MM.1S (cell line): ENCODE data around the gene PDLIM5.

Experiments used
- DNase-seq: peaks from one replicate; pipeline ENCODE4 v3.0.0-alpha.2; 2015
- H2AFZ ChIP-seq: fragments of 300-600 bp; sonication (generic); 2 replicates; pipeline ENCODE4 v1.6.0; 2016; ENCODE audit warnings: antibody characterized with exemption, low read length
- H3F3A ChIP-seq: fragments of 300-600 bp; sonication (generic); 2 replicates; pipeline ENCODE4 v1.6.1; 2016; ENCODE audit warnings: mild to moderate bottlenecking, antibody characterized with exemption, low read length, moderate library complexity, mixed read lengths; ENCODE audit not compliant: insufficient read depth
- H3K27ac ChIP-seq: fragments of 300-600 bp; sonication (generic); 2 replicates; pipeline ENCODE4 v1.5.1; 2016; ENCODE audit warnings: mild to moderate bottlenecking, low read length
- H3K27me3 ChIP-seq: fragments of 300-600 bp; sonication (generic); replicated peaks from 2 replicates; pipeline ENCODE4 v1.6.0; 2016; ENCODE audit warnings: low read length; ENCODE audit not compliant: insufficient read depth
- H3K36me3 ChIP-seq: fragments of 300-600 bp; sonication (generic); replicated peaks from 2 replicates; pipeline ENCODE4 v1.6.1; 2016; ENCODE audit warnings: mild to moderate bottlenecking, low read length, mixed read lengths; ENCODE audit not compliant: insufficient read depth
- H3K4me1 ChIP-seq: fragments of 300-600 bp; sonication (generic); 2 replicates; pipeline ENCODE4 v1.6.1; 2016; ENCODE audit warnings: low read length, mixed read lengths
- H3K4me2 ChIP-seq: fragments of 300-600 bp; sonication (generic); 2 replicates; pipeline ENCODE4 v1.6.0; 2016; ENCODE audit warnings: low read depth, low read length
- H3K4me3 ChIP-seq: fragments of 300-600 bp; sonication (generic); 2 replicates; pipeline ENCODE4 v1.5.1; 2016; ENCODE audit warnings: low read length, mixed read lengths
- H3K79me2 ChIP-seq: fragments of 300-600 bp; sonication (generic); 2 replicates; pipeline ENCODE4 v1.6.1; 2016; ENCODE audit warnings: mixed run types, low read length, mixed read lengths
- H3K9ac ChIP-seq: fragments of 300-600 bp; sonication (generic); 2 replicates; pipeline ENCODE4 v1.6.1; 2016; ENCODE audit warnings: low read length, mixed read lengths
- H3K9me2 ChIP-seq: fragments of 300-600 bp; sonication (generic); replicated peaks from 2 replicates; pipeline ENCODE4 v1.6.1; 2016; ENCODE audit warnings: mild to moderate bottlenecking, low read length, mixed read lengths; ENCODE audit not compliant: insufficient read depth
- H3K9me3 ChIP-seq: fragments of 300-600 bp; sonication (generic); replicated peaks from 2 replicates; pipeline ENCODE4 v1.6.1; 2016; ENCODE audit warnings: mild to moderate bottlenecking, low read length, mixed read lengths; ENCODE audit not compliant: insufficient read depth
- H4K20me1 ChIP-seq: fragments of 300-600 bp; sonication (generic); 2 replicates; pipeline ENCODE4 v1.6.1; 2016; ENCODE audit warnings: mild to moderate bottlenecking, low read length, moderate library complexity, mixed read lengths; ENCODE audit not compliant: insufficient read depth
- CTCF ChIP-seq: fragments of 300-600 bp; sonication (generic); IDR thresholded peaks from 2 replicates; pipeline ENCODE4 v1.5.1; 2016; ENCODE audit warnings: antibody characterized with exemption, low read length, mixed read lengths
- EZH2 ChIP-seq: fragments of 300-600 bp; sonication (generic); optimal IDR thresholded peaks from 2 replicates; pipeline ENCODE3; 2017; ENCODE audit warnings: low read depth, mild to moderate bottlenecking, antibody characterized with exemption, low read length, mixed read lengths
- EZH2phosphoT487 ChIP-seq: fragments of 300-600 bp; sonication (generic); IDR thresholded peaks from 2 replicates; pipeline ENCODE4 v1.6.1; 2018; ENCODE audit warnings: antibody characterized with exemption, low read length

PDLIM5 gene

GRCh38 chr4:94665500-94666404, 214.0 kb downstream of the PDLIM5 start:
- no peaks in the 10 kb centered on the region for H3K9me3 ChIP-seq
- H3K9me2 ChIP-seq, result no peaks in the 10 kb centered on the region
- H3K9ac ChIP-seq, result no peak overlapping the region
- no peaks in the 10 kb centered on the region for H4K20me1 ChIP-seq
- TF ChIP-seq EZH2 (no peak), CTCF (no peak), EZH2phosphoT487 (no peak)
- H3K4me1 ChIP-seq, result no peaks in the 10 kb centered on the region
- no peak overlapping the region for H3K27ac ChIP-seq
- H3K36me3 ChIP-seq, result no peaks in the 10 kb centered on the region
- H2AFZ ChIP-seq, result no peak overlapping the region
- H3K27me3 ChIP-seq, result no peaks in the 10 kb centered on the region
- H3K4me2 ChIP-seq, result no peak overlapping the region
- no peaks in the 10 kb centered on the region for H3K79me2 ChIP-seq
- H3F3A ChIP-seq, result no peaks in the 10 kb centered on the region
- no peak for DNase-seq
- H3K4me3 ChIP-seq, result no peak overlapping the region

GRCh38 chr4:94668724-94669123, 217.0 kb downstream of the PDLIM5 start:
- Histone ChIP-seq H3K9me3 (no peaks in the 10 kb centered on the region), H3K27me3 (no peaks in the 10 kb centered on the region), H3K4me3 (no peak overlapping the region), H4K20me1 (no peaks in the 10 kb centered on the region), H3K9me2 (no peaks in the 10 kb centered on the region), H3K79me2 (no peaks in the 10 kb centered on the region), H3K4me2 (no peak overlapping the region), H2AFZ (no peak overlapping the region), H3K9ac (no peak overlapping the region), H3K4me1 (no peaks in the 10 kb centered on the region), H3K36me3 (no peaks in the 10 kb centered on the region), H3K27ac (no peak overlapping the region), H3F3A (no peaks in the 10 kb centered on the region)
- TF ChIP-seq EZH2phosphoT487 (no peak), EZH2 (no peak), CTCF (no peak)
- no peak for DNase-seq

GRCh38 chr4:94669672-94670664, 218.2 kb downstream of the PDLIM5 start:
- Histone ChIP-seq H3K4me3 (no peak overlapping the region), H3K4me2 (no peak overlapping the region), H2AFZ (no peak overlapping the region), H4K20me1 (no peaks in the 10 kb centered on the region), H3K27ac (no peak overlapping the region), H3K79me2 (no peaks in the 10 kb centered on the region), H3K9me2 (no peaks in the 10 kb centered on the region), H3K9ac (no peak overlapping the region), H3K27me3 (no peaks in the 10 kb centered on the region), H3K9me3 (no peaks in the 10 kb centered on the region), H3K36me3 (no peaks in the 10 kb centered on the region), H3K4me1 (no peaks in the 10 kb centered on the region), H3F3A (no peaks in the 10 kb centered on the region)
- no peak for DNase-seq
- no peak for TF ChIP-seq CTCF
